Neural crest cell (in vitro differentiated cells): ENCODE measurements around the gene IRF1. TPM values are rescaled to one million over a fixed set of nuclear protein-coding genes. Genes with fewer than 3 reads are reported as not detected.

ENCODE experiments used
- DNase-seq: peaks from one replicate; pipeline ENCODE4 v3.0.0; 2021; ENCODE audit warnings: low read depth, mixed read lengths, low spot score
- H3K27ac Mint-ChIP-seq: one replicate; pipeline ENCODE4 v1.8.0; 2021; ENCODE audit warnings: mild to moderate bottlenecking, mixed read lengths; ENCODE audit not compliant: unreplicated experiment
- H3K27me3 Mint-ChIP-seq: 2 replicates; pipeline ENCODE4 v1.8.0; 2021; ENCODE audit warnings: low read depth, mild to moderate bottlenecking, mixed read lengths
- H3K36me3 Mint-ChIP-seq: 2 replicates; pipeline ENCODE4 v1.8.0; 2021; ENCODE audit warnings: low read depth, mild to moderate bottlenecking, mixed read lengths
- H3K4me1 Mint-ChIP-seq: 2 replicates; pipeline ENCODE4 v1.8.0; 2021; ENCODE audit warnings: mixed read lengths
- H3K4me3 Mint-ChIP-seq: one replicate; pipeline ENCODE4 v1.8.0; 2021; ENCODE audit warnings: mild to moderate bottlenecking, mixed read lengths
- H3K9me3 Mint-ChIP-seq: 2 replicates; pipeline ENCODE4 v1.8.0; 2021; ENCODE audit warnings: mixed read lengths
- total RNA-seq: library from RNA; stranded (reverse); gene quantifications from 2 replicates; pipeline ENCODE4 v1.2.1, GENCODE V29; 2021
- TF ChIP-seq, protein P1 (sequence below): fragments of 200-600 bp; sonication (generic); conservative IDR thresholded peaks from 2 replicates; pipeline ENCODE4 v1.5.0; 2021; ENCODE audit warnings: antibody characterized with exemption, mild to moderate bottlenecking

The IRF1 gene
- total RNA-seq, 1 donor from 2014 or later, result 4.5 TPM

DNA sequence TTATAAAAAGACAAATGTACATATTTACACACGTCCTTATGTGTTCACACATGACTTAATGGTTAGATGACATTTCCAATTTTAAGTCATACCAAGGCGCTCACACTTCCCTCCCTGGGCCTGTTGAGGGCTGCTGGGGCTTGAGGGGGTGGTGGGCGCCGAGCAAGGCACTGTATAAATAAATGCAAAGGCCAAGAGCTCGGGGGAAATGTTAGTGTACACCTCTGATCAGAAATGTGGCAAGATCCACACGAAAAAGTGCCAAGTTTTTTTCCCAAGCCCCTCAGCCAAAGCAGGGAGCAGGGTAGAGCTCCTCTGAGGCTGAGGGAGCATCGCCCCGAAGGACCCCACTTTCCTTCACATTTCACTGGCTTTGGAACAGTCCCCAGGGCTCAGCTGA, 7.5 kb downstream of the IRF1 start:
- Mint-ChIP-seq H3K36me3 (peaks cover 2% of the 10 kb centered on the region), H3K9me3 (no peaks in the 10 kb centered on the region), H3K27me3 (no peaks in the 10 kb centered on the region), H3K4me3 (no peak overlapping the region), H3K4me1 (no peaks in the 10 kb centered on the region), H3K27ac (peak overlapping the region; percentile 50)
- no peak for DNase-seq
- TF ChIP-seq, protein P1, sequence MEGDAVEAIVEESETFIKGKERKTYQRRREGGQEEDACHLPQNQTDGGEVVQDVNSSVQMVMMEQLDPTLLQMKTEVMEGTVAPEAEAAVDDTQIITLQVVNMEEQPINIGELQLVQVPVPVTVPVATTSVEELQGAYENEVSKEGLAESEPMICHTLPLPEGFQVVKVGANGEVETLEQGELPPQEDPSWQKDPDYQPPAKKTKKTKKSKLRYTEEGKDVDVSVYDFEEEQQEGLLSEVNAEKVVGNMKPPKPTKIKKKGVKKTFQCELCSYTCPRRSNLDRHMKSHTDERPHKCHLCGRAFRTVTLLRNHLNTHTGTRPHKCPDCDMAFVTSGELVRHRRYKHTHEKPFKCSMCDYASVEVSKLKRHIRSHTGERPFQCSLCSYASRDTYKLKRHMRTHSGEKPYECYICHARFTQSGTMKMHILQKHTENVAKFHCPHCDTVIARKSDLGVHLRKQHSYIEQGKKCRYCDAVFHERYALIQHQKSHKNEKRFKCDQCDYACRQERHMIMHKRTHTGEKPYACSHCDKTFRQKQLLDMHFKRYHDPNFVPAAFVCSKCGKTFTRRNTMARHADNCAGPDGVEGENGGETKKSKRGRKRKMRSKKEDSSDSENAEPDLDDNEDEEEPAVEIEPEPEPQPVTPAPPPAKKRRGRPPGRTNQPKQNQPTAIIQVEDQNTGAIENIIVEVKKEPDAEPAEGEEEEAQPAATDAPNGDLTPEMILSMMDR, result no peak

DNA sequence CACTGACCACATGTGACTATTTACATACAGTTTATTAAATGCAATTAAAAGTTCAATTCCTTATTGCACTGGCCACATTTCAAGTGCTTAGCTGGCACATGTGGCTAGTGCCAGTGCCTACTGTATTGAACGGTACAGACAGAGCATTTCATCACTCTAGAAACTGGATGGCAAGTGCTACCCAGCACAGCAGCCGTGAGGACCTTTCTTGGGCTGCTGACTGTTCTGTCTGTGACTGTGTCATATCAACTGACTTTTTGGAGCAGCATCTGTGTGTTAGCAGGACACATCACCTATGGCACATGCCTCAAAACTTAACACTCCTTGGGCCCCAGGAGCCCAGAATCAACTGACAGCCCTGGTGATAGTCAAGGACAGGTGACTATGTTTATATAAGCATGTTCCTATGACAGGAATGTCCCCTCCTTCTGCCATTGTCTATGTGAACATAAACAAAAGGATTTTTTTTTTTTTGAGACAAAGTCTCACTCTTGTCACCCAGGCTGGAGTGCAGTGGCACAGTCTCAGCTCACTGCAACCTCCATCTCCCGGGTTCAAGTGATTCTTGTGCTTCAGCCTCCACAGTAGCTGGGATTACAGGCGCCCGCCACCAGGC, 8.9 kb downstream of the IRF1 start:
- Mint-ChIP-seq H3K36me3 (peaks cover 2% of the 10 kb centered on the region), H3K4me3 (no peak overlapping the region), H3K27ac (no peak overlapping the region), H3K27me3 (no peaks in the 10 kb centered on the region), H3K9me3 (no peaks in the 10 kb centered on the region), H3K4me1 (no peaks in the 10 kb centered on the region)
- DNase-seq, result no peak
- TF ChIP-seq, protein P1, result no peak

DNA sequence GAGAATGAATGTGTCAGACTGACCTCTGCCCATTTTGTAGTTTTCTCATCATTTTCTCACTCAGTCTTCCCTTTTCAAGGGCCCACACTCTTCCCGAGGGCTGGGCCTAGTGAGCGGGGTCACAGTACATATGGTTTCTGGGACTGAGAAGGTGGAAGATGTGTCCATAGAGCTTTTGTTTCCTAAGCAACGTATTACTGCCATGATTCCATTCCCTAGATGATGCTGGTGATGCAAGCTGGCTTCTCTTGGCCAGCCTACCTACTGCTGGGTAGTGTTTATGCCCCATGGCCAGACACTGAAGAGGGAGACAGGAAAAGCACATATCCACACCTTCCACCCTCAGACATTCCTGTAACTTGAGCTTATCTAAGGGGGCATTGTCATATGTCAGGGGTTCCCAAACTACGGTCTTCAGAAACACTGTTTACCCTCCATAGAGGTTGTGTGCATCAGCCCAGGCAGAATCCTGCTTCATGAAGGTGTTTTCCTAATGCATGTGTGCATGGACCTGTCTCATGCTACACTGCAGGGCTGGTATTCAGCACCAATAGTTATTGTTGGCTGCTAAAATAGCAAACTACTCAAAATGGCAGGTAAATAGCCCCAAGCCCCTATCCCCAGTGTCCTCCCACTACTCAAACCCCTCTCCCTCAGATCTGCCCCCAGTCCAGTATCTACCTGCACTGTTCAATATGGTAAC, 9.5 kb downstream of the IRF1 start:
- Mint-ChIP-seq H3K9me3 (no peaks in the 10 kb centered on the region), H3K27ac (no peak overlapping the region), H3K4me1 (peaks cover 2% of the 10 kb centered on the region), H3K36me3 (no peaks in the 10 kb centered on the region), H3K27me3 (no peaks in the 10 kb centered on the region), H3K4me3 (no peak overlapping the region)
- DNase-seq, result no peak
- TF ChIP-seq, protein P1, result no peak

DNA sequence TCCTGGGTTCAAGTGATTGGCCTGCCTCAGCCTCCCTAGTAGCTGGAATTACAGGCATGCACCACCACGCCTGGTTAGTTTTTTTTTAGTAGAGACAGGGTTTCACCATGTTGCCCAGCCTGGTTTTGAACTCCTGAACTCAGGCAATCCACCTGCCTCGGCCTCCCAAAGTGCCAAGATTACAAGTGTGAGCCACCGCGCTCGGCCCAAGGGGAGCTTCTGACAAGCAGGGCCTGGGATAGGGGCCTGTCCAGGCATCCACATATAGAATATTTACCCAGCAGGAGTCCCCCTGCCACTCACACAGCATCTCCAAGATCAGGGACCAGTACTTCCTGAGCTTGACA, 10.1 kb downstream of the IRF1 start:
- H3K4me1 Mint-ChIP-seq, result peaks cover 8% of the 10 kb centered on the region
- H3K27me3 Mint-ChIP-seq, result no peaks in the 10 kb centered on the region
- H3K9me3 Mint-ChIP-seq, result no peaks in the 10 kb centered on the region
- H3K27ac Mint-ChIP-seq, result no peak overlapping the region
- no peaks in the 10 kb centered on the region for H3K36me3 Mint-ChIP-seq
- DNase-seq, result no peak
- H3K4me3 Mint-ChIP-seq, result no peak overlapping the region
- TF ChIP-seq, protein P1, result no peak

DNA sequence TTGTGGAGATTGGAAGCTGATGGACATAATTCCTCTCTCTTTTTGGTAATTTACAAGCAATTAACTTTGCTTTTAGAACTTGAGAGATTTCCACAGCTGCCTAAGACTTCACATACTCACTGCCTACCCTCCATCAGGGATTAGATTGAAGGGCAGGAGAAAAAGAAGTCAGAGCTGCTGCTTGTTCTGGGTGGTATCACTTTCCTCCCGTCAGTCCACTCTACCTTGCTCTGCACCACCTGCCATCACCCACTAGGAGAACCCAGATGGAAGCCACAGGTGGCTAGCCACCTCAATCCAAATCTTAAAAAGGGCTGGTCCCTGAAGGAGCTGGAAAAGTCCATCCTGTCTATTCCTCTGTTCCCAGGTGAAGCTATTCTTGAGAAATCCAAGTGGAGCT, 10.5 kb downstream of the IRF1 start:
- Mint-ChIP-seq H3K27ac (no peak overlapping the region), H3K27me3 (no peaks in the 10 kb centered on the region), H3K9me3 (no peaks in the 10 kb centered on the region), H3K36me3 (no peaks in the 10 kb centered on the region), H3K4me1 (peaks cover 8% of the 10 kb centered on the region), H3K4me3 (no peak overlapping the region)
- TF ChIP-seq, protein P1, result no peak
- DNase-seq, result no peak
